K562 (cell line): Measurements from ENCODE around the gene STAP1. TPM values are rescaled to one million over a fixed set of nuclear protein-coding genes. Genes with fewer than 3 reads are reported as not detected.

Source experiments
- ATF1 ChIP-seq, 2 experiments: fragments of 450-650 bp in 1 of 2; IDR thresholded peaks; 2 replicates each; pipeline ENCODE4 v1.6.1; 2016; ENCODE audit warnings: missing compliant biosample characterization in 1 of 2, missing genetic modification characterization in 1 of 2
- CBX2 ChIP-seq: fragments of 200-600 bp; sonication (generic); IDR thresholded peaks from one replicate; pipeline ENCODE4 v1.6.1; 2012; ENCODE audit warnings: mild to moderate bottlenecking, low read length, inconsistent platforms; ENCODE audit not compliant: insufficient read depth, poor library complexity, severe bottlenecking
- CHCHD3 ChIP-seq: fragments of 250-450 bp; sonication (Bioruptor Pico); IDR thresholded peaks from 2 replicates; pipeline ENCODE4 v2.1.2; 2022; ENCODE audit warnings: mild to moderate bottlenecking
- CREB1 ChIP-seq, 2 experiments: sonication (generic) in 1 of 2; formaldehyde crosslinking in 1 of 2; IDR thresholded peaks; 2 replicates each; pipeline versions ENCODE4 v1.6.1 to v1.8.0; 2012 to 2022; ENCODE audit warnings: inconsistent platforms in 1 of 2, mild to moderate bottlenecking in 1 of 2, missing genetic modification reagents in 1 of 2, moderate library complexity in 1 of 2
- EGR1 ChIP-seq: fragments of 450-650 bp; conservative IDR thresholded peaks from 2 replicates; pipeline ENCODE4 v1.6.1; 2017; ENCODE audit warnings: mild to moderate bottlenecking
- EHMT2 ChIP-seq: fragments of 450-650 bp; IDR thresholded peaks from 2 replicates; pipeline ENCODE4 v1.6.1; 2018; ENCODE audit warnings: antibody characterized with exemption
- GABPA ChIP-seq: fragments of 200-800 bp; sonication (Bioruptor generic); conservative IDR thresholded peaks from 2 replicates; pipeline ENCODE4 v1.6.1; 2016; ENCODE audit warnings: low read depth, missing genetic modification characterization, missing compliant biosample characterization
- HCFC1 ChIP-seq: IDR thresholded peaks from 2 replicates; pipeline ENCODE4 v1.6.1; 2012; ENCODE audit warnings: low read depth, low read length, improper control_type of control experiment
- HLTF ChIP-seq: fragments of 450-650 bp; IDR thresholded peaks from 2 replicates; pipeline ENCODE4 v1.6.1; 2016
- KAT7 ChIP-seq: sonication (generic); formaldehyde crosslinking; IDR thresholded peaks from 2 replicates; pipeline ENCODE4 v1.8.0; 2022; ENCODE audit warnings: missing genetic modification reagents, mild to moderate bottlenecking, borderline replicate concordance
- KAT8 ChIP-seq: fragments of 450-650 bp; IDR thresholded peaks from 2 replicates; pipeline ENCODE4 v1.6.1; 2016; ENCODE audit warnings: low read depth, mild to moderate bottlenecking
- KDM2B ChIP-seq: fragments of 250-450 bp; sonication (Bioruptor Pico); IDR thresholded peaks from 2 replicates; pipeline ENCODE4 v1.8.0; 2021; ENCODE audit warnings: mild to moderate bottlenecking, moderate library complexity
- MBD2 ChIP-seq: sonication (generic); IDR thresholded peaks from 2 replicates; pipeline ENCODE4 v1.6.1; 2016; ENCODE audit warnings: low read depth, borderline replicate concordance
- NFIX ChIP-seq: fragments of 250-450 bp; sonication (Bioruptor Pico); IDR thresholded peaks from 2 replicates; pipeline ENCODE4 v1.4.0; 2020; ENCODE audit warnings: low read depth, mild to moderate bottlenecking, moderate library complexity
- NR2C2 ChIP-seq, 2 experiments: fragments of 200-800 bp in 1 of 2; sonication (Bioruptor generic) in 1 of 2; sonication (generic) in 1 of 2; formaldehyde crosslinking in 1 of 2; IDR thresholded peaks; 2 replicates each; pipeline versions ENCODE4 v1.6.1 to v1.8.0; 2016 to 2022; ENCODE audit warnings: mild to moderate bottlenecking in 1 of 2, missing compliant biosample characterization in 1 of 2, missing genetic modification characterization in 1 of 2, missing genetic modification reagents in 1 of 2
- RB1 ChIP-seq: fragments of 450-650 bp; IDR thresholded peaks from 2 replicates; pipeline ENCODE4 v1.6.1; 2017; ENCODE audit warnings: low read depth, mild to moderate bottlenecking
- SIN3A ChIP-seq, 2 experiments: fragments of 150-350 bp in 1 of 2; IDR thresholded peaks; 2 replicates each; pipeline ENCODE4 v1.6.1; 2011 to 2016; ENCODE audit warnings: borderline replicate concordance in 2 of 2, low read depth in 2 of 2, low read length in 2 of 2, mild to moderate bottlenecking in 2 of 2, moderate library complexity in 2 of 2; ENCODE audit not compliant: control insufficient read depth in 1 of 2
- SUPT5H ChIP-seq: fragments of 450-650 bp; IDR thresholded peaks from 2 replicates; pipeline ENCODE4 v1.6.1; 2016
- TAF1 ChIP-seq: IDR thresholded peaks from 2 replicates; pipeline ENCODE4 v1.6.1; 2011; ENCODE audit warnings: mild to moderate bottlenecking, low read length, moderate library complexity; ENCODE audit not compliant: insufficient read depth, control insufficient read depth, severe bottlenecking; ENCODE audit errors: extremely low read depth
- TEAD1 ChIP-seq, 2 experiments: fragments of 450-650 bp in 1 of 2; sonication (generic) in 1 of 2; formaldehyde crosslinking; IDR thresholded peaks; 2 replicates each; pipeline versions ENCODE4 v1.4.0 to v1.8.0; 2020 to 2022; ENCODE audit warnings: mild to moderate bottlenecking in 2 of 2, missing genetic modification reagents in 1 of 2
- ZC3H11A ChIP-seq: IDR thresholded peaks from 2 replicates; pipeline ENCODE4 v1.6.1; 2012; ENCODE audit warnings: low read depth, low read length, improper control_type of control experiment
- ZNF436 ChIP-seq: fragments of 250-450, 450-650 bp; sonication (Bioruptor Pico); formaldehyde crosslinking; IDR thresholded peaks from 2 replicates; pipeline ENCODE4 v1.7.0; 2020; ENCODE audit warnings: mild to moderate bottlenecking
- ZNF668 ChIP-seq: fragments of 250-450 bp; sonication (Bioruptor Pico); IDR thresholded peaks from 2 replicates; pipeline ENCODE4 v1.8.0; 2022; ENCODE audit warnings: mild to moderate bottlenecking, inconsistent platforms
- polyA plus RNA-seq, 8 experiments: library from polyadenylated mRNA; depleted of rRNA in 4 of 8; stranded (reverse) in 5 of 8; unstranded in 3 of 8; fragments of >200 nt; fragmentation: Nextera tagmentation in 2 of 8; fragmentation: Illumina TruSeq in 1 of 8; extraction: Ambion mirVana in 2 of 8; extraction: Trizol in 1 of 8; gene quantifications; 2 replicates each; pipeline versions ENCODE4 v1.2.1 to v1.2.3, GENCODE V29; 2011 to 2014; ENCODE audit warnings: inconsistent platforms in 1 of 8, missing spikeins in 1 of 8
- total RNA-seq, 7 experiments: library from RNA; depleted of rRNA in 6 of 7; stranded (reverse); fragments of >200 nt in 6 of 7; fragmentation: Illumina TruSeq in 2 of 7; extraction: Trizol in 2 of 7; gene quantifications; 2 replicates each; pipeline versions ENCODE4 v1.2.1 to v1.2.3, GENCODE V29; 2011 to 2021; ENCODE audit warnings: low replicate concordance in 1 of 7
- TF ChIP-seq, protein P1 (sequence below): fragments of 450-650 bp; IDR thresholded peaks from 2 replicates; pipeline ENCODE4 v1.6.1; 2016; ENCODE audit warnings: mild to moderate bottlenecking
- TF ChIP-seq, protein P2 (sequence below): sonication (generic); formaldehyde crosslinking; IDR thresholded peaks from 2 replicates; pipeline ENCODE4 v1.9.0; 2022; ENCODE audit warnings: mild to moderate bottlenecking, missing genetic modification reagents

The STAP1 gene
- total and polyA plus RNA-seq, 9 of the 15 experiments (the other 6 are each of a cell fraction or from before 2014, with no cell fraction given) = 0.50 to 5.6 (median 1.4) TPM

DNA sequence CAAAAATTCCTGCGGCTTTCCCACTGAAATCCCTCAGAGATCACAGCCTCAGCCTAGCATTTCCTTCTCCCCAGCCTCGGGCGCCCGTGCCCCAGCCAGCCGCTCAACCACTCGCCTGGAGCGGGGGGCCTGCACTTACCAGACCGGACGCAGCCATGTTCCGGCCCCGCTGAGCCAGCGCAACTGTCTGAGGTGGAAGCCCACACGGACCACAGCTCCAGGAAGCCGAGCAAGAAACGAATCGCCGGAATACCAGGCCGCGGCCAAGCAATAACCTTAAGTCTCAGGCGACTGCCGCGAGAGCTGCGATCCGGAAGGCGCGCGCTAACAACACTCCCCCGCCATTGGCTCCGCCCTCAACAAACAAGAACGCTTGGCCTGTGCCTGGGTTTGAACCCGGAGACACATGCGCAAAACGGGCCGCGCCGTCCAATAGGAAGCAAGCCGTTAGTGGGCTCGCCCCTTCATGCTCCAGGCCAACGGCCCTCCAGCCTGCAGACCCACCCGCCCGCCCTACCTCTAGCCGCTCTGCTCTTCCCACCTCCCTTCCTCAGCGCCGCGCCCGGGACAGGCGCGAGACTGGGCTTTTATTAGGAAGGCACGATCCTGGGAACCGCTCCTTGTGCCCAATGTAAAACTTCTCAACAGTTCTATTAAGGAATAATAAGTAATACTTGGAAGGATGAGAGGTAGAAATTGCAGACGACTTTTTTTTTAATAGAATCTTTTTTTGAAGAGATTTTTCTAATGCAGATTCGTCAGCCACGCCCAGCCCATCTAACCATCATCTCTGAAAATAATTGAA, 13.1 kb upstream of the STAP1 start, which contains the start of gene CENPC (continued):
- TF ChIP-seq, protein P1, sequence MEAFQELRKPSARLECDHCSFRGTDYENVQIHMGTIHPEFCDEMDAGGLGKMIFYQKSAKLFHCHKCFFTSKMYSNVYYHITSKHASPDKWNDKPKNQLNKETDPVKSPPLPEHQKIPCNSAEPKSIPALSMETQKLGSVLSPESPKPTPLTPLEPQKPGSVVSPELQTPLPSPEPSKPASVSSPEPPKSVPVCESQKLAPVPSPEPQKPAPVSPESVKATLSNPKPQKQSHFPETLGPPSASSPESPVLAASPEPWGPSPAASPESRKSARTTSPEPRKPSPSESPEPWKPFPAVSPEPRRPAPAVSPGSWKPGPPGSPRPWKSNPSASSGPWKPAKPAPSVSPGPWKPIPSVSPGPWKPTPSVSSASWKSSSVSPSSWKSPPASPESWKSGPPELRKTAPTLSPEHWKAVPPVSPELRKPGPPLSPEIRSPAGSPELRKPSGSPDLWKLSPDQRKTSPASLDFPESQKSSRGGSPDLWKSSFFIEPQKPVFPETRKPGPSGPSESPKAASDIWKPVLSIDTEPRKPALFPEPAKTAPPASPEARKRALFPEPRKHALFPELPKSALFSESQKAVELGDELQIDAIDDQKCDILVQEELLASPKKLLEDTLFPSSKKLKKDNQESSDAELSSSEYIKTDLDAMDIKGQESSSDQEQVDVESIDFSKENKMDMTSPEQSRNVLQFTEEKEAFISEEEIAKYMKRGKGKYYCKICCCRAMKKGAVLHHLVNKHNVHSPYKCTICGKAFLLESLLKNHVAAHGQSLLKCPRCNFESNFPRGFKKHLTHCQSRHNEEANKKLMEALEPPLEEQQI = peak; percentile 96
- no peak for TF ChIP-seq ZC3H11A
- peak; percentile 84 for TF ChIP-seq RB1
- no peak for TF ChIP-seq KAT8
- 0 out of 2 replicates have a peak, but pooled peaks have one; percentile 21 for TF ChIP-seq KDM2B (CRISPR knock-in tag)
- no peak for TF ChIP-seq NR2C2 (CRISPR knock-in tag; IDR thresholded peaks at IDR 0.05)
- peak; percentile 69 for TF ChIP-seq NR2C2 (tag; IDR thresholded peaks at IDR 0.05)
- no peak for TF ChIP-seq NFIX (CRISPR knock-in tag)
- TF ChIP-seq GABPA (tag) = peak; percentile 77
- peak in 1 of 2 experiments; percentile 87; a peak in 2 of 4 replicates for TF ChIP-seq TEAD1 (CRISPR knock-in tag; IDR thresholded peaks at IDR 0.05)
- TF ChIP-seq TAF1 = peak; percentile 93
- TF ChIP-seq ZNF668 (CRISPR knock-in tag) = no peak
- peak; percentile 83; the same call in 1 of the 2 replicates for TF ChIP-seq KAT7 (CRISPR knock-in tag)
- 0 out of 2 replicates have a peak, but pooled peaks have one; percentile 42 for TF ChIP-seq HLTF
- TF ChIP-seq, protein P2, sequence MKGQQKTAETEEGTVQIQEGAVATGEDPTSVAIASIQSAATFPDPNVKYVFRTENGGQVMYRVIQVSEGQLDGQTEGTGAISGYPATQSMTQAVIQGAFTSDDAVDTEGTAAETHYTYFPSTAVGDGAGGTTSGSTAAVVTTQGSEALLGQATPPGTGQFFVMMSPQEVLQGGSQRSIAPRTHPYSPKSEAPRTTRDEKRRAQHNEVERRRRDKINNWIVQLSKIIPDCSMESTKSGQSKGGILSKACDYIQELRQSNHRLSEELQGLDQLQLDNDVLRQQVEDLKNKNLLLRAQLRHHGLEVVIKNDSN (CRISPR knock-in tag) = peak; percentile 62; the same call in 1 of the 2 replicates
- peak in 1 of 2 experiments; percentile 74; a peak in 2 of 4 replicates for TF ChIP-seq SIN3A (IDR thresholded peaks at IDR 0.05; ENCODE audit: borderline replicate concordance in 2 of 2, control insufficient read depth in 1 of 2, low read depth in 2 of 2, low read length in 2 of 2)
- TF ChIP-seq SUPT5H = peak; percentile 97
- no peak for TF ChIP-seq ATF1 (CRISPR knock-in tag; IDR thresholded peaks at IDR 0.05)
- peak; percentile 60 for TF ChIP-seq ATF1 (tag; IDR thresholded peaks at IDR 0.05)
- TF ChIP-seq CHCHD3 (CRISPR knock-in tag) = no peak
- peak; percentile 79 for TF ChIP-seq EGR1
- TF ChIP-seq CBX2 = no peak
- TF ChIP-seq ZNF436 (CRISPR knock-in tag) = no peak
- no peak for TF ChIP-seq EHMT2
- TF ChIP-seq CREB1 (IDR thresholded peaks at IDR 0.05) = no peak
- TF ChIP-seq CREB1 (CRISPR knock-in tag; IDR thresholded peaks at IDR 0.05) = peak; percentile 66
- peak; percentile 54; the same call in 1 of the 2 replicates for TF ChIP-seq MBD2
- peak; percentile 41; the same call in 1 of the 2 replicates for TF ChIP-seq HCFC1
